Activated naive CD8-positive, alpha-beta T cell treated with anti-CD3 and anti-CD28 coated beads for 36 hours (primary cell): ENCODE measurements around the gene RSPH10B. TPM values are rescaled to one million over a fixed set of nuclear protein-coding genes. Genes with fewer than 3 reads are reported as not detected.
A peak's percentile ranks its signal among the peaks of the same experiment; 100 is the strongest.
"Not testable (repeated sequence)": the region's sequence is repeated elsewhere in the genome, so short reads cannot be mapped to it uniquely, and the experiment has no call there.

Experiments used
- DNase-seq: peaks from one replicate; pipeline ENCODE4 v3.0.0; 2021
- H3K27ac Mint-ChIP-seq: one replicate; pipeline ENCODE4 v1.8.0; 2022; ENCODE audit warnings: mild to moderate bottlenecking, moderate library complexity, mixed read lengths
- H3K27me3 Mint-ChIP-seq: one replicate; pipeline ENCODE4 v1.8.0; 2022; ENCODE audit warnings: mild to moderate bottlenecking, mixed read lengths
- H3K36me3 Mint-ChIP-seq: one replicate; pipeline ENCODE4 v1.8.0; 2021; ENCODE audit warnings: mild to moderate bottlenecking, mixed read lengths
- H3K4me1 Mint-ChIP-seq: one replicate; pipeline ENCODE4 v1.8.0; 2021; ENCODE audit warnings: mixed read lengths
- H3K4me3 Mint-ChIP-seq: one replicate; pipeline ENCODE4 v1.8.0; 2022; ENCODE audit warnings: mild to moderate bottlenecking, moderate library complexity, mixed read lengths
- H3K9me3 Mint-ChIP-seq: one replicate; pipeline ENCODE4 v1.8.0; 2022; ENCODE audit warnings: mixed read lengths
- total RNA-seq, 2 experiments: library from RNA; stranded (reverse); gene quantifications; one replicate each; pipeline ENCODE4 v1.2.3, GENCODE V29; 2021

The RSPH10B gene
- total RNA-seq, 2 experiments from 2014 or later: not detected

- not testable (repeated sequence) for H3K27ac Mint-ChIP-seq, H3K36me3 Mint-ChIP-seq, H3K4me1 Mint-ChIP-seq, H3K9me3 Mint-ChIP-seq, H3K27me3 Mint-ChIP-seq, H3K4me3 Mint-ChIP-seq, DNase-seq
Measured at GRCh38 chr7:5963810-5964209, 6.7 kb downstream of the RSPH10B start.

GRCh38 chr7:5963205-5963604 lies 7.3 kb downstream of the RSPH10B start:
- not testable (repeated sequence) for H3K4me1 Mint-ChIP-seq, H3K36me3 Mint-ChIP-seq, DNase-seq, H3K27me3 Mint-ChIP-seq, H3K4me3 Mint-ChIP-seq, H3K9me3 Mint-ChIP-seq, H3K27ac Mint-ChIP-seq

- not testable (repeated sequence) for H3K9me3 Mint-ChIP-seq, H3K27ac Mint-ChIP-seq, H3K4me3 Mint-ChIP-seq, H3K4me1 Mint-ChIP-seq, H3K27me3 Mint-ChIP-seq, DNase-seq, H3K36me3 Mint-ChIP-seq
Measured at GRCh38 chr7:5934945-5935450, 35.5 kb downstream of the RSPH10B start.

- H3K27me3 Mint-ChIP-seq, DNase-seq, H3K27ac Mint-ChIP-seq, H3K36me3 Mint-ChIP-seq, H3K9me3 Mint-ChIP-seq, H3K4me3 Mint-ChIP-seq, H3K4me1 Mint-ChIP-seq: not testable (repeated sequence)
Measured at GRCh38 chr7:5931905-5932644, 38.4 kb downstream of the RSPH10B start.

GRCh38 chr7:5931250-5931649 lies 39.2 kb downstream of the RSPH10B start:
- H3K27ac Mint-ChIP-seq, H3K4me1 Mint-ChIP-seq, H3K27me3 Mint-ChIP-seq, H3K4me3 Mint-ChIP-seq, H3K9me3 Mint-ChIP-seq, H3K36me3 Mint-ChIP-seq, DNase-seq: not testable (repeated sequence)

- H3K4me3 Mint-ChIP-seq, H3K36me3 Mint-ChIP-seq, H3K27me3 Mint-ChIP-seq, DNase-seq, H3K4me1 Mint-ChIP-seq, H3K9me3 Mint-ChIP-seq, H3K27ac Mint-ChIP-seq: not testable (repeated sequence)
Measured at GRCh38 chr7:5930290-5930689, 40.2 kb downstream of the RSPH10B start.

- H3K4me1 Mint-ChIP-seq, DNase-seq, H3K4me3 Mint-ChIP-seq, H3K9me3 Mint-ChIP-seq, H3K27me3 Mint-ChIP-seq, H3K27ac Mint-ChIP-seq, H3K36me3 Mint-ChIP-seq: not testable (repeated sequence)
Measured at GRCh38 chr7:5926263-5926870, 44.1 kb downstream of the RSPH10B start.

- not testable (repeated sequence) for H3K4me1 Mint-ChIP-seq, H3K9me3 Mint-ChIP-seq, H3K27ac Mint-ChIP-seq, H3K27me3 Mint-ChIP-seq, DNase-seq, H3K4me3 Mint-ChIP-seq, H3K36me3 Mint-ChIP-seq
Measured at GRCh38 chr7:5924630-5925029, 45.9 kb downstream of the RSPH10B start.

GRCh38 chr7:5924180-5924579 lies 46.3 kb downstream of the RSPH10B start:
- not testable (repeated sequence) for H3K27me3 Mint-ChIP-seq, H3K4me3 Mint-ChIP-seq, H3K27ac Mint-ChIP-seq, H3K36me3 Mint-ChIP-seq, H3K4me1 Mint-ChIP-seq, H3K9me3 Mint-ChIP-seq, DNase-seq

GRCh38 chr7:5916529-5916928 lies 54.0 kb downstream of the RSPH10B start:
- not testable (repeated sequence) for H3K4me3 Mint-ChIP-seq, DNase-seq, H3K4me1 Mint-ChIP-seq, H3K27ac Mint-ChIP-seq, H3K27me3 Mint-ChIP-seq, H3K36me3 Mint-ChIP-seq, H3K9me3 Mint-ChIP-seq

GRCh38 chr7:5908835-5909234 lies 61.7 kb downstream of the RSPH10B start:
- not testable (repeated sequence) for DNase-seq, H3K9me3 Mint-ChIP-seq, H3K4me3 Mint-ChIP-seq, H3K4me1 Mint-ChIP-seq, H3K36me3 Mint-ChIP-seq, H3K27ac Mint-ChIP-seq, H3K27me3 Mint-ChIP-seq

- not testable (repeated sequence) for H3K4me1 Mint-ChIP-seq, H3K27me3 Mint-ChIP-seq, H3K4me3 Mint-ChIP-seq, H3K9me3 Mint-ChIP-seq, H3K36me3 Mint-ChIP-seq, H3K27ac Mint-ChIP-seq, DNase-seq
Measured at GRCh38 chr7:5904726-5905125, 65.8 kb downstream of the RSPH10B start.

GRCh38 chr7:5903002-5903401 lies 67.5 kb downstream of the RSPH10B start:
- H3K4me3 Mint-ChIP-seq, H3K4me1 Mint-ChIP-seq, H3K27ac Mint-ChIP-seq, H3K36me3 Mint-ChIP-seq, H3K9me3 Mint-ChIP-seq, H3K27me3 Mint-ChIP-seq, DNase-seq: not testable (repeated sequence)

- DNase-seq: peak; percentile 77
- peak within 1 kb of the TSS; percentile 87 for H3K4me3 Mint-ChIP-seq
- H3K27me3 Mint-ChIP-seq, H3K36me3 Mint-ChIP-seq, H3K9me3 Mint-ChIP-seq, H3K4me1 Mint-ChIP-seq: not testable (repeated sequence)
- peak within 1 kb of the TSS; percentile 88 for H3K27ac Mint-ChIP-seq
Measured at GRCh38 chr7:5898480-5899224, 71.8 kb downstream of the RSPH10B start, which contains the start of gene CCZ1. TSS of gene CCZ1 (plus strand) at chr7:5898733. CDS start at chr7:5898800, 67 bp downstream.

GRCh38 chr7:5897369-5897919 lies 73.0 kb downstream of the RSPH10B start:
- H3K27me3 Mint-ChIP-seq, H3K27ac Mint-ChIP-seq, H3K4me1 Mint-ChIP-seq, DNase-seq, H3K9me3 Mint-ChIP-seq, H3K36me3 Mint-ChIP-seq: not testable (repeated sequence)
- peak overlapping the region; percentile 68 for H3K4me3 Mint-ChIP-seq
